Activated T-cell treated with anti-CD3 and anti-CD28 coated beads, Interleukin-2, amount 50 U/mL, for 72 hours (primary cell): ENCODE measurements around the gene RAB3B. TPM values are rescaled to one million over a fixed set of nuclear protein-coding genes. Genes with fewer than 3 reads are reported as not detected.

ENCODE experiments used
- ATAC-seq, 2 donors: fragments of 150-1000 bp; cut with Tn5 transposase; replicated peaks in 1 of 2; 2 replicates each; pipeline ENCODE4 v1.10.0; 2021; ENCODE audit warnings: moderate library complexity in 2 of 2, mild to moderate bottlenecking in 1 of 2
- DNase-seq, 2 donors: peaks; one replicate each; pipeline ENCODE4 v3.0.0; 2021 to 2022; ENCODE audit warnings: mixed read lengths in 1 of 2
- H3K27ac Mint-ChIP-seq: one replicate; pipeline ENCODE4 v1.8.0; 2022; ENCODE audit warnings: mild to moderate bottlenecking, moderate library complexity, mixed read lengths
- H3K27me3 Mint-ChIP-seq: one replicate; pipeline ENCODE4 v1.8.0; 2022; ENCODE audit warnings: low read depth, mixed read lengths
- H3K36me3 Mint-ChIP-seq, 2 donors: one replicate each; pipeline ENCODE4 v1.8.0; 2022; ENCODE audit warnings: mixed read lengths in 2 of 2, mild to moderate bottlenecking in 1 of 2; ENCODE audit not compliant: insufficient read depth in 2 of 2
- H3K4me1 Mint-ChIP-seq: one replicate; pipeline ENCODE4 v1.8.0; 2022; ENCODE audit warnings: low read depth, mixed read lengths
- H3K4me3 Mint-ChIP-seq, 2 donors: one replicate each; pipeline ENCODE4 v1.8.0; 2022; ENCODE audit warnings: mild to moderate bottlenecking in 2 of 2, mixed read lengths in 2 of 2, moderate library complexity in 2 of 2
- H3K9me3 Mint-ChIP-seq, 2 donors: one replicate each; pipeline ENCODE4 v1.8.0; 2022; ENCODE audit warnings: mixed read lengths in 2 of 2
- total RNA-seq, 2 donors: library from RNA; stranded (reverse); gene quantifications; one replicate each; pipeline ENCODE4 v1.2.3, GENCODE V29; 2022

The RAB3B gene
- total RNA-seq, 2 donors from 2014 or later: 0.09 to 0.12 TPM

DNA sequence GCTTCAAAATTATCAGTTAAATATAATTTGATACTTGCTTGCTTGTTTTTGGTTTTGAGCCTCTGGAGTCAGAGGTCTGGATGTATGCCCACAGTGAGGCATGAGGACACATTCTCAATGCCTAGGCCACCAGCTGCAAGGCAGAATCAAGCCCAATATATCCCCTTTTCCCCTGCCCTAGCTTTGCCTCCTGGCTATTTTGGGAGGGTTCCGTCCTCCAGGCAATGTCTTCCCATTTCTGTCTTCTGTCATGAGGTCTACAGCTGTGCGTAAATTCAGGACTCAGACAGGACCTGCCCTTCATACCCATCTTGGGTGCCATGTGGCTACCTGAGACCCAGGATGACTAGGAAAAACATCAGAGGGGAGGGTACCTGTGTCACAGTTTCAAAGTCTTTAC lies 131.2 kb downstream of the RAB3B start:
- Mint-ChIP-seq H3K27me3 (no peaks in the 10 kb centered on the region), H3K36me3 (peaks cover 2 to 3% of the 10 kb centered on the region in 2 donors), H3K9me3 (no peaks in the 10 kb centered on the region), H3K4me3 (no peak overlapping the region), H3K27ac (no peak overlapping the region), H3K4me1 (peaks cover 42% of the 10 kb centered on the region)
- DNase-seq (no peak), ATAC-seq (no peak)

DNA sequence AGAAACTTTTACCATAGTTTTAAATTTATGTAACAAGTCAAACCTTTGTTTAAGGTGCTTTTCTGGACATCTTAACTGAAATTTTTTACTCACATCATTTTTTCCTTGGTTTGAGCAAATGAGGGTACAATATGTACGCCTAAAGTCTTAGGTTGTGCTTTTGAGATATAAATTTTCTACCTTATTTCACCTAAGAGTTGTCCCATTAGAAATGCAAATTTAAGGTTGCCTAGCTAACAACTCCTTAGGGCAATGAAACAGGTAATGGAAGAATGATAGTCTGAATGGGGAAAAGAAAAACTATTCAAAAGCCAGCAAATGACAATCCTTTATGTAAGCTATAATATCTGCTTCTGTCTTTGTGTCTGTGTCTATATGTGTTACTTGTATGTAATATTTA lies 131.6 kb downstream of the RAB3B start:
- H3K4me1 Mint-ChIP-seq: peaks cover 41% of the 10 kb centered on the region
- H3K36me3 Mint-ChIP-seq: peaks cover 2 to 3% of the 10 kb centered on the region in 2 donors
- ATAC-seq (no peak), DNase-seq (no peak)
- no peaks in the 10 kb centered on the region for H3K27me3 Mint-ChIP-seq
- H3K27ac Mint-ChIP-seq: no peak overlapping the region
- no peak overlapping the region for H3K4me3 Mint-ChIP-seq
- no peaks in the 10 kb centered on the region for H3K9me3 Mint-ChIP-seq

Other genes starting within 250 kb of the RAB3B start
- 100 to 1,000 TPM; 209 to 226 TPM for gene NRDC, start 112.0 kb downstream of the RAB3B start, total RNA-seq
- gene KTI12, start 43.1 kb upstream of the RAB3B start, total RNA-seq: 10 to 100 TPM; 10.7 to 12.9 TPM
- 10 to 100 TPM; 50.5 to 54.2 TPM for gene TXNDC12, start 64.5 kb upstream of the RAB3B start, total RNA-seq
- 10 to 100 TPM; 28.3 to 32.3 TPM for gene BTF3L4, start 65.6 kb upstream of the RAB3B start, total RNA-seq
- gene ZFYVE9, start 151.4 kb upstream of the RAB3B start, total RNA-seq: 1 to 10 TPM; 4.4 to 5.7 TPM